ENCODE measurements around the gene LRRFIP1.
"Not testable (repeated sequence)": the region's sequence is repeated elsewhere in the genome, so short reads cannot be mapped to it uniquely, and the experiment has no call there.

LRRFIP1 gene

GRCh38 chr2:237754182-237754581 is 126.8 kb downstream of the LRRFIP1 start:
- no peak for DNase-seq

- no peak for DNase-seq
Observed at GRCh38 chr2:237754626-237755248, 127.3 kb downstream of the LRRFIP1 start.

- DNase-seq = no peak
Observed at GRCh38 chr2:237757616-237758015, 130.2 kb downstream of the LRRFIP1 start.

GRCh38 chr2:237758185-237758584 is 130.8 kb downstream of the LRRFIP1 start:
- DNase-seq = no peak

- DNase-seq = no peak
Observed at GRCh38 chr2:237759176-237759575, 131.8 kb downstream of the LRRFIP1 start.

GRCh38 chr2:237760506-237761502 is 133.4 kb downstream of the LRRFIP1 start:
- no peak for DNase-seq

- not testable (repeated sequence) for DNase-seq
Observed at GRCh38 chr2:237762291-237763182, 135.2 kb downstream of the LRRFIP1 start.

GRCh38 chr2:237763812-237764211 is 136.4 kb downstream of the LRRFIP1 start:
- DNase-seq = no peak

- DNase-seq = not testable (repeated sequence)
Observed at GRCh38 chr2:237765122-237765521, 137.7 kb downstream of the LRRFIP1 start.

- DNase-seq = no peak
Observed at GRCh38 chr2:237765875-237766274, 138.5 kb downstream of the LRRFIP1 start.

- DNase-seq = no peak
Observed at GRCh38 chr2:237766340-237766739, 139.0 kb downstream of the LRRFIP1 start.

- DNase-seq = no peak
Observed at GRCh38 chr2:237772513-237772912, 145.1 kb downstream of the LRRFIP1 start.

- no peak for DNase-seq
Observed at GRCh38 chr2:237773826-237774225, 146.4 kb downstream of the LRRFIP1 start.

- DNase-seq = no peak
Observed at GRCh38 chr2:237774811-237775553, 147.6 kb downstream of the LRRFIP1 start.

GRCh38 chr2:237779521-237779920 is 152.1 kb downstream of the LRRFIP1 start:
- no peak for DNase-seq

- no peak for DNase-seq
Observed at GRCh38 chr2:237782181-237782580, 154.8 kb downstream of the LRRFIP1 start.

GRCh38 chr2:237783678-237784077 is 156.3 kb downstream of the LRRFIP1 start:
- not testable (repeated sequence) for DNase-seq

GRCh38 chr2:237786936-237787335 is 159.5 kb downstream of the LRRFIP1 start:
- DNase-seq = no peak

- DNase-seq = no peak
Observed at GRCh38 chr2:237790353-237790752, 163.0 kb downstream of the LRRFIP1 start.

- DNase-seq = no peak
Observed at GRCh38 chr2:237791977-237792727, 164.8 kb downstream of the LRRFIP1 start.

- no peak for DNase-seq
Observed at GRCh38 chr2:237797253-237797652, 169.9 kb downstream of the LRRFIP1 start.
